Thyroid gland (tissue), 4 donors: ENCODE measurements around the gene COX7A1. TPM values are rescaled to one million over a fixed set of nuclear protein-coding genes. Genes with fewer than 3 reads are reported as not detected.

Experiments
- DNase-seq, 2 donors: peaks; one replicate each; pipeline ENCODE4 v3.0.0-alpha.2; 2019
- H3K27ac ChIP-seq, 3 donors: fragments of 200-600 bp; sonication (generic); 1 replicate in 2 of 3; 2 replicates in 1 of 3; pipeline ENCODE4 v1.5.1; 2016 to 2019; ENCODE audit warnings: mild to moderate bottlenecking in 1 of 3, moderate library complexity in 1 of 3
- H3K27me3 ChIP-seq: fragments of 200-600 bp; sonication (generic); one replicate; pipeline ENCODE4 v1.5.1; 2019
- H3K36me3 ChIP-seq, 2 donors: fragments of 200-600 bp; sonication (generic); one replicate each; pipeline ENCODE4 v1.5.1; 2016 to 2019
- H3K4me1 ChIP-seq, 2 donors: fragments of 200-600 bp; sonication (generic); one replicate each; pipeline ENCODE4 v1.5.1; 2017 to 2019
- H3K4me3 ChIP-seq, 3 donors: fragments of 200-600 bp; sonication (generic); replicated peaks in 1 of 3; 1 replicate in 2 of 3; 2 replicates in 1 of 3; pipeline ENCODE4 v1.5.1; 2016; ENCODE audit warnings: mild to moderate bottlenecking in 1 of 3
- H3K9me3 ChIP-seq: fragments of 200-600 bp; sonication (generic); one replicate; pipeline ENCODE4 v1.5.1; 2017
- POLR2A ChIP-seq, 2 donors: fragments of 450-650 bp; IDR thresholded peaks; one replicate each; pipeline ENCODE4 v1.6.1; 2017; ENCODE audit warnings: antibody characterized with exemption in 2 of 2, mild to moderate bottlenecking in 2 of 2, moderate library complexity in 1 of 2
- WGBS, 2 donors: methylation state at CpG; one replicate each; pipeline ENCODE4 v1.1.5; 2017; 5-methylcytosine and 5-hydroxymethylcytosine counted together
- intact Hi-C: fragments of 100-400 bp; cut with DNase I; formaldehyde crosslinking; loops from one replicate; pipeline ENCODE4 v1.15.1; 2023
- total RNA-seq, 4 donors: library from RNA; depleted of rRNA; stranded (reverse); fragments of >200 nt; gene quantifications; one replicate each; pipeline ENCODE4 v1.2.3, GENCODE V29; 2016
- TF ChIP-seq, protein P1 (sequence below), 6 experiments: fragments of 200-600 bp in 3 of 6; fragments of 450-650 bp in 3 of 6; sonication (generic) in 3 of 6; IDR thresholded peaks; one replicate each; pipeline ENCODE4 v1.5.1; 2016 to 2019; ENCODE audit warnings: antibody characterized with exemption in 6 of 6, mild to moderate bottlenecking in 2 of 6, inconsistent platforms in 1 of 6, moderate library complexity in 1 of 6

COX7A1 gene
- total RNA-seq, 4 donors from 2014 or later, result 8.0 to 36.7 (median 21.2) TPM

DNA sequence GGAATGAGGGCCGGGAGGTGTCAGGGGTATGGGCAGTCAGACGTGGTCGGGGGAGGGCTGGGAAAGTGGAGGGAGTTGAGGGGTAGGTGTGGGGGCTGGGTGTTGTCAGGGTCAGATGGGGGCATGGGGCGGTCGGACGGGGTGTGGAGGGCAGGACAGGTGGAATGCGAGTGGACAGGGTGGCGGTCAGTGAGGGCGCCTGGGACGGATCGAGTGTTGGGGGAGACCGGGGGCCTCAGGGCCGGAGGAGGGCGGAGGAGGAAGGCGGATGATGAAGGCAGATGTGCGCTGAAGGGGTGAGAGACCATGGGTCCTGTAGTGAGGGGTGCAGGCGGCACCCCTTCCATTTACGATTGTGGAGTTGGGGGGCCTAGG, 31.3 kb downstream of the COX7A1 start:
- no peak overlapping the region for H3K4me3 ChIP-seq
- no peak overlapping the region for H3K27ac ChIP-seq
- intact Hi-C loops, result no loop called here
- 91 to 93% methylated on average over 18 of the region's 18 CpGs for WGBS, 2 donors
- TF ChIP-seq POLR2A (IDR thresholded peaks at IDR 0.05), result no peak
- no peaks in the 10 kb centered on the region for H3K9me3 ChIP-seq
- no peaks in the 10 kb centered on the region for H3K27me3 ChIP-seq
- peaks cover 5 to 6% of the 10 kb centered on the region in 2 donors for H3K4me1 ChIP-seq
- no peak for DNase-seq
- peaks cover 6 to 26% of the 10 kb centered on the region in 2 donors for H3K36me3 ChIP-seq

DNA sequence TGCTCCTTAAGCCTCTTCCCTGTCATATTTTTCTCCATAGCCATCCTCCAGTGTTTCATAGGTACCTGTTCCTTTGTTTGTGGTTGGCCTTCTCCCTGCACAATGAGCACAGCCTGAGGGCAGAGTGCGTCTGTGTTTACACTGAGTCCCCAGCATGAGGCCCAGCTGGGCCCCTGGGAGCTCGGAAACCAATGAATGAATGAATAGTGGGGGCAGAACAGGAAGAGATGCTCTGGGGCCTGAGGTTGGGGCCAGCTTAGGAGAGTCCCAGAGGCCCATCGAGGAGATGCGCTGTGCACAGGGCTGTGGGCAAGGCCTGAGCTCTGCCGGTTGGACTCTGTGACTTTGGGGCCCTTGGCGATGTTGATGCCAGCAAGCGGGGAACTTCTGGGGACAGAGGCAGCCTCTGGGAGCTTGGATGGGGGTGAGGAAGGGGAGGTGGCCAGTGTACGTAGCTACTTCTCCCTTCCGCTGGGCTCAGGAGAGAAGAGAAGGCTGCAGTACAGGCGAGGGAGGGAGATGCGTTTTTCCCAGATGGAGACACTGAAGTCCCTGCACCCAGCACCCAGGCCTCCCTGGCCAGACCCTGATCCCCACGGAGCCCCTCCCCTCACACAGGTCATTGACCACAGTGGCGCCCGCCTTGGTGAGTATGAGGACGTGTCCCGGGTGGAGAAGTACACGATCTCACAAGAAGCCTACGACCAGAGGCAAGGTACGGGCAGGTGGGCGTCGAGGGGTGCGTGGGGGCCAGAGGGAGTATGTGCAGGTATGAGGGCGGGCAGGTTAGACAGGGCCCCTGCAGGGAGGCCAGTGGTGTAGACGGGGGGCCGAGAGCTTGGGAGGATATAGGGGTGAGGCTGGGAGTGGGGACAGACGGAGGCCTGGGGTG, 31.9 kb downstream of the COX7A1 start:
- Histone ChIP-seq H3K9me3 (no peaks in the 10 kb centered on the region), H3K27me3 (no peaks in the 10 kb centered on the region), H3K36me3 (peaks cover 1 to 20% of the 10 kb centered on the region in 2 donors), H3K27ac (no peak overlapping the region), H3K4me1 (peaks cover 7 to 8% of the 10 kb centered on the region in 2 donors), H3K4me3 (no peak overlapping the region)
- WGBS, 2 donors, result 91% methylated on average over 25 to 26 of the region's 26 CpGs
- intact Hi-C loops, result no loop called here
- DNase-seq, result no peak
- TF ChIP-seq POLR2A (IDR thresholded peaks at IDR 0.05), result no peak
- TF ChIP-seq, protein P1, sequence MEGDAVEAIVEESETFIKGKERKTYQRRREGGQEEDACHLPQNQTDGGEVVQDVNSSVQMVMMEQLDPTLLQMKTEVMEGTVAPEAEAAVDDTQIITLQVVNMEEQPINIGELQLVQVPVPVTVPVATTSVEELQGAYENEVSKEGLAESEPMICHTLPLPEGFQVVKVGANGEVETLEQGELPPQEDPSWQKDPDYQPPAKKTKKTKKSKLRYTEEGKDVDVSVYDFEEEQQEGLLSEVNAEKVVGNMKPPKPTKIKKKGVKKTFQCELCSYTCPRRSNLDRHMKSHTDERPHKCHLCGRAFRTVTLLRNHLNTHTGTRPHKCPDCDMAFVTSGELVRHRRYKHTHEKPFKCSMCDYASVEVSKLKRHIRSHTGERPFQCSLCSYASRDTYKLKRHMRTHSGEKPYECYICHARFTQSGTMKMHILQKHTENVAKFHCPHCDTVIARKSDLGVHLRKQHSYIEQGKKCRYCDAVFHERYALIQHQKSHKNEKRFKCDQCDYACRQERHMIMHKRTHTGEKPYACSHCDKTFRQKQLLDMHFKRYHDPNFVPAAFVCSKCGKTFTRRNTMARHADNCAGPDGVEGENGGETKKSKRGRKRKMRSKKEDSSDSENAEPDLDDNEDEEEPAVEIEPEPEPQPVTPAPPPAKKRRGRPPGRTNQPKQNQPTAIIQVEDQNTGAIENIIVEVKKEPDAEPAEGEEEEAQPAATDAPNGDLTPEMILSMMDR (IDR thresholded peaks at IDR 0.05), result no peak

DNA sequence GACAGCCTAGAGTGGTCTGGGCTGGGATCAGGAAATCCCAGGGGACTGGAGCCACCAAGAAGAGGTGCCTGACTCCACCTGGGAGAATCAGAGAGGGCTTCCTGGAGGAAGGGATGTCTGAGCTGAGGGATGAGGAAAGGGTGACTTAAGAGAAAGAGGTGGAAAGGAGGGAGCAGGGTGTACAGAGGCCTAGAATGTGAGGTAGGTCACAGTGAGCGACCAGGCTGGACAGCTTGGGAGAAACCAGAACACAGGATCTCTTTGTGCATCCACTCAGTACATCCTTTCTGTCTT, 36.0 kb downstream of the COX7A1 start:
- intact Hi-C loops, result no loop called here
- no peak for DNase-seq
- no peaks in the 10 kb centered on the region for H3K9me3 ChIP-seq
- peaks cover 12 to 18% of the 10 kb centered on the region in 2 donors for H3K36me3 ChIP-seq
- H3K4me1 ChIP-seq, result peaks cover 15 to 16% of the 10 kb centered on the region in 2 donors
- H3K4me3 ChIP-seq, result peak overlapping the region in 1 of 3 donors; percentile 47
- TF ChIP-seq, protein P1 (IDR thresholded peaks at IDR 0.05), result no peak
- no peak for TF ChIP-seq POLR2A (IDR thresholded peaks at IDR 0.05)
- H3K27me3 ChIP-seq, result no peaks in the 10 kb centered on the region
- H3K27ac ChIP-seq, result no peak overlapping the region
- 90 to 93% methylated on average over 1 of the region's 1 CpG for WGBS, 2 donors

DNA sequence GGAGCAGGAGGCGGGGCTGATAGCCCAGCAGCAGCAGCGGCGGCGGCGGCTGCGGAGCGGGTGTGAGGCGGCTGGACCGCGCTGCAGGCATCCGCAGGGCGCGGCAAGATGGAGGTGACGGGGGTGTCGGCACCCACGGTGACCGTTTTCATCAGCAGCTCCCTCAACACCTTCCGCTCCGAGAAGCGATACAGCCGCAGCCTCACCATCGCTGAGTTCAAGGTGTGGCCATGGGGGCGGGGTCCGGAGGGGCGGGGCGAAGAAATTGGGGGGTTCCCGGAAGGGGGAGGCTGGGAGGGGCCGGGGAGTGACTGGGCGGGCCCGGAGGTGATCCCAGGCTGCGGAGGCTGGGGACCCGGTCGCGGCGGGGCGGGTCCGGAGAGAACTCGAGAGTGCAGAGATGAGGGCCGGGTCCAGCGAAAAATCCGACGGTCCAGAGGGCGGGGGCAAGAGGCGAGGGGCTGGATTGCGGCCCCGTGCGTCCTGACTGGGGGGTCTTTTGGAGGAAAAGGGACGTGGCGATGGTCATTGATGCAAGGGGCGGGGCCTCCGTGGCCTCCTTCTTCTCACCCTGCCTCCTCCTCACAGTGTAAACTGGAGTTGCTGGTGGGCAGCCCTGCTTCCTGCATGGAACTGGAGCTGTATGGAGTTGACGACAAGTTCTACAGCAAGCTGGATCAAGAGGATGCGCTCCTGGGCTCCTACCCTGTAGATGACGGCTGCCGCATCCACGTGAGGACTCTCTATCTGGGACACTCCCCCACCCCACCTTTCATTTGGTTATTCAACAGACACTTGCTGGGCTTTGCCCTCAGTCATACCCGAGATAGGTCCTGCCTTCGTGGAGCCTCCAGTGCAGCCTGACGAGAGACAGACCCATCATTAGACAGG, 36.5 kb downstream of the COX7A1 start, which contains the start of gene TBCB:
Gene TBCB (plus strand): TSS at position 16 of the 891 bp plus-strand sequence. CDS start 93 bp downstream, at position 109.
- peaks cover 12 to 19% of the 10 kb centered on the region in 2 donors for H3K36me3 ChIP-seq

More for the DNA sequence above, 36.5 kb downstream of the COX7A1 start, which contains the start of gene TBCB:
- Histone ChIP-seq H3K4me1 (peaks cover 15 to 16% of the 10 kb centered on the region in 2 donors), H3K9me3 (no peaks in the 10 kb centered on the region), H3K27ac (peak within 1 kb of the TSS; percentile 24 to 84 (median 68)), H3K4me3 (peak within 1 kb of the TSS; percentile 13 to 87 (median 60)), H3K27me3 (no peaks in the 10 kb centered on the region)
- peak; percentile 78 to 80 for DNase-seq
- intact Hi-C loops, result no loop called here
- TF ChIP-seq POLR2A (IDR thresholded peaks at IDR 0.05), result peak in 1 of 2 donors; percentile 56
- TF ChIP-seq, protein P1 (IDR thresholded peaks at IDR 0.05), result no peak
- 7 to 8% methylated on average over 34 to 44 of the region's 59 CpGs for WGBS, 2 donors
